ENCODE results near the gene ETV6. TPM values are rescaled to one million over a fixed set of nuclear protein-coding genes. Genes with fewer than 3 reads are reported as not detected.

ETV6 gene
- total RNA-seq, 1 donor from 2014 or later: 119 TPM

- Mint-ChIP-seq H3K4me1 (peaks cover 44% of the 10 kb centered on the region), H3K4me3 (no peak overlapping the region), H3K27me3 (no peaks in the 10 kb centered on the region), H3K36me3 (ENCODE audit: low read depth) (peaks cover 43% of the 10 kb centered on the region), H3K9me3 (peaks cover 6% of the 10 kb centered on the region), H3K27ac (no peak overlapping the region)
- DNase-seq: no peak
- intact Hi-C loops (cut with micrococcal nuclease): no loop called here
Observed at GRCh38 chr12:11684393-11684792, 34.9 kb downstream of the ETV6 start.

DNA sequence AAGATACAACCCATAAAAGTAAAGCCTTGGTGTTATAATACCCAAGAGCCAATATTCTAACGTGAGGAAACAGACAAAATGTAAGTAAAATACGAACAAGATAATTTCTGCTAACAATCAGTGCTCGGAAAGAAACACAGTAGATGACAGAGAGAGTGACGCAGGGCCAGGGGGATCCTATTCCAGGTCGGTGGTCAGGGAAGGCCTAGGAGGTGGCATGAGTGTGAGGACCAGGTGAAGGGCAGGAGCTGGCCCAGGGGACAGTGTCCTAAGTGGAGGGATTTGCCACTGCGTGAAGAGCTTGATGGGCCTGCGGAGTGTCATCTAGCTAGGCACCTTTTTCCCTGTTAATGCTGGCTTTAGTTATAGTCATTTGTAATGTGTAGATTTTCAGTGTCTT lies 35.3 kb downstream of the ETV6 start:
- Mint-ChIP-seq H3K9me3 (peaks cover 6% of the 10 kb centered on the region), H3K27ac (no peak overlapping the region), H3K4me1 (peaks cover 41% of the 10 kb centered on the region), H3K4me3 (no peak overlapping the region), H3K36me3 (ENCODE audit: low read depth) (peaks cover 41% of the 10 kb centered on the region), H3K27me3 (no peaks in the 10 kb centered on the region)
- no peak for DNase-seq
- intact Hi-C loops (cut with micrococcal nuclease): no loop called here

GRCh38 chr12:11685316-11685715 lies 35.8 kb downstream of the ETV6 start:
- peaks cover 6% of the 10 kb centered on the region for H3K9me3 Mint-ChIP-seq
- no peaks in the 10 kb centered on the region for H3K27me3 Mint-ChIP-seq
- peaks cover 45% of the 10 kb centered on the region for H3K4me1 Mint-ChIP-seq
- no peak overlapping the region for H3K27ac Mint-ChIP-seq
- no peak for DNase-seq
- H3K36me3 Mint-ChIP-seq (ENCODE audit: low read depth): peaks cover 44% of the 10 kb centered on the region
- H3K4me3 Mint-ChIP-seq: no peak overlapping the region
- intact Hi-C loops (cut with micrococcal nuclease): no loop called here

- H3K27ac Mint-ChIP-seq: no peak overlapping the region
- DNase-seq: no peak
- intact Hi-C loops (cut with micrococcal nuclease): no loop called here
- H3K36me3 Mint-ChIP-seq (ENCODE audit: low read depth): peaks cover 42% of the 10 kb centered on the region
- peaks cover 45% of the 10 kb centered on the region for H3K4me1 Mint-ChIP-seq
- H3K9me3 Mint-ChIP-seq: peaks cover 6% of the 10 kb centered on the region
- H3K4me3 Mint-ChIP-seq: no peak overlapping the region
- H3K27me3 Mint-ChIP-seq: no peaks in the 10 kb centered on the region
Observed at GRCh38 chr12:11685716-11686115, 36.2 kb downstream of the ETV6 start.

GRCh38 chr12:11686120-11686519 lies 36.6 kb downstream of the ETV6 start:
- Mint-ChIP-seq H3K9me3 (peaks cover 6% of the 10 kb centered on the region), H3K36me3 (ENCODE audit: low read depth) (peaks cover 43% of the 10 kb centered on the region), H3K27me3 (no peaks in the 10 kb centered on the region), H3K4me3 (no peak overlapping the region), H3K27ac (no peak overlapping the region), H3K4me1 (peaks cover 45% of the 10 kb centered on the region)
- DNase-seq: no peak
- intact Hi-C loops (cut with micrococcal nuclease): no loop called here

- Mint-ChIP-seq H3K36me3 (ENCODE audit: low read depth) (peaks cover 40% of the 10 kb centered on the region), H3K9me3 (peaks cover under 1% of the 10 kb centered on the region), H3K4me1 (peaks cover 52% of the 10 kb centered on the region), H3K27me3 (no peaks in the 10 kb centered on the region), H3K27ac (no peak overlapping the region), H3K4me3 (no peak overlapping the region)
- DNase-seq: no peak
- intact Hi-C loops (cut with micrococcal nuclease): no loop called here
Observed at GRCh38 chr12:11687528-11687927, 38.1 kb downstream of the ETV6 start.

GRCh38 chr12:11688379-11688778 lies 38.9 kb downstream of the ETV6 start:
- intact Hi-C loops (cut with micrococcal nuclease): no loop called here
- Mint-ChIP-seq H3K4me3 (no peak overlapping the region), H3K27me3 (no peaks in the 10 kb centered on the region), H3K4me1 (peaks cover 45% of the 10 kb centered on the region), H3K27ac (no peak overlapping the region), H3K9me3 (no peaks in the 10 kb centered on the region), H3K36me3 (ENCODE audit: low read depth) (peaks cover 37% of the 10 kb centered on the region)
- DNase-seq: no peak

DNA sequence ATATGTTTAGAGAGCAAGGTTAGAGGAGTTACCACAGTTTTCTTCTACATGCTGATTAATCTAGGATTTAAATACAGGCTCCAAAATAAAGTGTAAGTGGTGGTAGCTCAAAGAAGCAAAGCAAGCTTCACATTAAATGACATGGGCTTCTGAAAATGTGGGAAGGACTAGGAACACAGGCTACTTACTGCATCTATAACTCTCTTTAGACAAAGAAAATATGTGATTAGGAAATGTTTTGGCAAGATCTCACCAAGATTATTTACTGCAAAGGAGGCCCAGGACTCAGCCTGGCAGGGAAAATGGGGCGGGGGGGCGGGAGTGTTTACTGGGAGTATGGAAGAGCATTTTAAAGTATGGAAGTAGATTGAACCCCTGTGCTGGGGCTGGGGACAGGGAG lies 39.4 kb downstream of the ETV6 start:
- no peak overlapping the region for H3K27ac Mint-ChIP-seq
- H3K27me3 Mint-ChIP-seq: no peaks in the 10 kb centered on the region
- no peak for DNase-seq
- H3K4me1 Mint-ChIP-seq: peaks cover 43% of the 10 kb centered on the region
- H3K4me3 Mint-ChIP-seq: no peak overlapping the region
- intact Hi-C loops (cut with micrococcal nuclease): no loop called here
- H3K36me3 Mint-ChIP-seq (ENCODE audit: low read depth): peaks cover 40% of the 10 kb centered on the region
- no peaks in the 10 kb centered on the region for H3K9me3 Mint-ChIP-seq

DNA sequence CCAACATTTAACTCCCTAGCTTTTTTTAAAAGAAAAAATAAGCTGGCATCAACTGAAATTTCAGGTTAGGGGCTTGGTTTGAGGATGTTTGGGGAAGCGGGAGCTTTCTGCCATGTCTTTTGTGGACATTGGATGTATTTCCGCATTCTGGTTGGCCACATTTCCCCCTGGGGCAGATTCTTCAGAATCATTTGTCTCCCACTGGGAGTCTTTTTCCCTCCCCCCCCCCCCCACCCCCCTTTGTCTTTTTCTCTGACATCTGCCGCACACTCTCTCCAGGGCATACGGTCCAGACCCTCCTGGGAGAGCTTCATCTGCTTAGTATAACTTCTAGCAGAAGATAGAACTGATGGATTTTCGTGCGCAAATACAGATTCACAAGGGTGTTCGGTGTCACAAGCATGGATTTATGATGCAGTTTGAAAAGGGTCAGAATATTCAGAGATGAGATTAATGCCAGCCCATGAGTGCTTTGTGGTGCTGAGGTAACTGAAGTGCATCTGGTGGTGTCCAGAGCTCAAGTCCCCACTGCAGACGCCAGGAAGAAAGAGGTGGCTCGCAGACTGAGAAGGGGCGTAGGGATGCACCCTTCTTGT lies 40.2 kb downstream of the ETV6 start:
- peaks cover 41% of the 10 kb centered on the region for H3K36me3 Mint-ChIP-seq (ENCODE audit: low read depth)

DNA sequence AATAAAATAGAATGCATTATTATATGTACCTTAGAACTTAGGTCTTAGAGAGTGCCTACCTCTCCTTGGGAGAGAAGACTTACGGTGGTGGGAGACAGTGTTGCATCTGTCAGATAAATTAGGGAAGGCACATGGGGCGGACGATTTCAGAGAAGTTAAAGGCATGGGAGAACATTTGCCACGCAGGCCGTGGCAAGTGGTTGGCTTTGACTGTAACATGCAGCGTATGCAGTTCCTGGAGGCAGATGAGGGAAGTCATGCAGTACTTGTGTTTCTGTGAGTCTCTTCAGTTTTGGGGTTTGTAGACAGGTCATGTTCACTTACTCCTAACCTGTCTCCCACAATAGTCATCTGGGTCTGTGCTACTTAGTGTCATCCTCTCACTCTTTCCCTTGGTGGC lies 43.6 kb downstream of the ETV6 start:
- no peaks in the 10 kb centered on the region for H3K9me3 Mint-ChIP-seq
- H3K4me3 Mint-ChIP-seq: no peak overlapping the region
- peaks cover 52% of the 10 kb centered on the region for H3K4me1 Mint-ChIP-seq

More for the DNA sequence above, 40.2 kb downstream of the ETV6 start:
- intact Hi-C loops (cut with micrococcal nuclease): no loop called here
- H3K27ac Mint-ChIP-seq: no peak overlapping the region
- H3K27me3 Mint-ChIP-seq: no peaks in the 10 kb centered on the region
- H3K4me3 Mint-ChIP-seq: no peak overlapping the region
- DNase-seq: no peak
- H3K4me1 Mint-ChIP-seq: peaks cover 44% of the 10 kb centered on the region
- H3K9me3 Mint-ChIP-seq: no peaks in the 10 kb centered on the region

GRCh38 chr12:11693601-11694000 lies 44.1 kb downstream of the ETV6 start:
- DNase-seq: no peak
- peaks cover 59% of the 10 kb centered on the region for H3K36me3 Mint-ChIP-seq (ENCODE audit: low read depth)
- H3K27ac Mint-ChIP-seq: no peak overlapping the region
- H3K27me3 Mint-ChIP-seq: no peaks in the 10 kb centered on the region
- no peak overlapping the region for H3K4me3 Mint-ChIP-seq
- H3K4me1 Mint-ChIP-seq: peaks cover 53% of the 10 kb centered on the region
- H3K9me3 Mint-ChIP-seq: no peaks in the 10 kb centered on the region
- intact Hi-C loops (cut with micrococcal nuclease): no loop called here

More for the DNA sequence above, 43.6 kb downstream of the ETV6 start:
- no peak for DNase-seq
- intact Hi-C loops (cut with micrococcal nuclease): no loop called here
- no peak overlapping the region for H3K27ac Mint-ChIP-seq
- H3K36me3 Mint-ChIP-seq (ENCODE audit: low read depth): peaks cover 55% of the 10 kb centered on the region
- H3K27me3 Mint-ChIP-seq: no peaks in the 10 kb centered on the region

DNA sequence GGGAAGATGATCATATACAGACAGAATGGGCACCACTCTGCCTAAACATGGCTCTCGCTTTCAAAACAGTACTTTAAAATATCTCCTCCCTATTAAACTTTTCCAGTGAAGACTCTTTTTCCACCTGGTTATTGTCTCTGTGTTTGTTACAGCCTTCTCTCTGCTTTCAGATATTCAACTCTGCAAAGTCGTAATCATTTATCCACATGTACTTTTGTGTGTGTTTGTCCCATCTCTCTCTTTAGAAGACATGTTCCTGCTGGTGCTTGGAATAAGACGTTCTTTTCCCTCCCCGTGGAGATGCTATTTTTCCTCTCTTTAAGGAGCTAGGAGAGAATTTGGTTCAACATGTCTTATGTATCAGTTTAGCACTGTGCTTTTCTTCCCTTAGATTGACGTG lies 45.1 kb downstream of the ETV6 start:
- intact Hi-C loops (cut with micrococcal nuclease): no loop called here
- H3K36me3 Mint-ChIP-seq (ENCODE audit: low read depth): peaks cover 54% of the 10 kb centered on the region
- no peak overlapping the region for H3K4me3 Mint-ChIP-seq
- peaks cover 50% of the 10 kb centered on the region for H3K4me1 Mint-ChIP-seq
- H3K9me3 Mint-ChIP-seq: no peaks in the 10 kb centered on the region
- DNase-seq: no peak
- no peak overlapping the region for H3K27ac Mint-ChIP-seq
- H3K27me3 Mint-ChIP-seq: no peaks in the 10 kb centered on the region

DNA sequence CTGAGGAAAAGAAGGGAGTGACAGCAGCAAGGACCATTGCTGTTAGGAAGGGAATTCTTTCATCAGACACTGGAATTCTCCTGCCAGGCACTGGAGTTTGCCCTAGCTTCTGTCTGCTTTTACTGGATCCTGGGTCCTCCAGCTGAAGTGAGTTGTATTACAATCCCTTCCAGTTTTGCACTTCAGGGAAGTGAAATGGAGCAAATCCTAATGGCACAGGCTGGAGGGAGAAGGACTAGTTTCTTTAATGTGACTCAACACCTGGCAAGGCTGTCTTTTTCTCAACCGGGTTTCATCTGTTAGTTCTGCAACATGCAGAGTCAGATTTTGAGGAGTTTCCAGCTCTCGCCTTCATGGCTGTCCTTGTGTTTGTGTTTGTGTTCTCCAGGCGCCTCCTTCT lies 45.8 kb downstream of the ETV6 start:
- Mint-ChIP-seq H3K36me3 (ENCODE audit: low read depth) (peaks cover 49% of the 10 kb centered on the region), H3K27ac (no peak overlapping the region), H3K4me1 (peaks cover 50% of the 10 kb centered on the region), H3K9me3 (no peaks in the 10 kb centered on the region), H3K4me3 (no peak overlapping the region), H3K27me3 (no peaks in the 10 kb centered on the region)
- intact Hi-C loops (cut with micrococcal nuclease): no loop called here
- DNase-seq: no peak

DNA sequence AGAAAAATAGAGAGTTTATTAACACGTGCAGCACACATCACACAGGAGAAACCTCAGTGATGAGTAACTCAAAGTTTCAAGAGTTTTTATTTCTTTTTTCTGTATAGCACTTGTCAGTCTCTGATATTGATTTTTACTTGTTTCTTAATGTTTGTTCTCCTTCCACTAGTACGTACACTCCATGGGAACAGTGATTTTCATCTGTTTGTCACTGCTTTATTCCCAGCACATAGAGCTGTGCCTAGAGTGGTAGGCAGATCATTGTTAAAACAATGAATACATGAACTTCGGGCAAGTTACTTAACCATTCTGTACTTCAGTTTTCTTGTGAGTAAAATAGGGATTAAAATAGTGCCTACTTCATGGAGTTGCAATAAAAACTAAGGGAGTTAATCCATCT lies 46.6 kb downstream of the ETV6 start:
- Mint-ChIP-seq H3K4me1 (peaks cover 51% of the 10 kb centered on the region), H3K27me3 (no peaks in the 10 kb centered on the region), H3K27ac (no peak overlapping the region), H3K4me3 (no peak overlapping the region), H3K36me3 (ENCODE audit: low read depth) (peaks cover 46% of the 10 kb centered on the region), H3K9me3 (no peaks in the 10 kb centered on the region)
- DNase-seq: no peak
- intact Hi-C loops (cut with micrococcal nuclease): no loop called here

DNA sequence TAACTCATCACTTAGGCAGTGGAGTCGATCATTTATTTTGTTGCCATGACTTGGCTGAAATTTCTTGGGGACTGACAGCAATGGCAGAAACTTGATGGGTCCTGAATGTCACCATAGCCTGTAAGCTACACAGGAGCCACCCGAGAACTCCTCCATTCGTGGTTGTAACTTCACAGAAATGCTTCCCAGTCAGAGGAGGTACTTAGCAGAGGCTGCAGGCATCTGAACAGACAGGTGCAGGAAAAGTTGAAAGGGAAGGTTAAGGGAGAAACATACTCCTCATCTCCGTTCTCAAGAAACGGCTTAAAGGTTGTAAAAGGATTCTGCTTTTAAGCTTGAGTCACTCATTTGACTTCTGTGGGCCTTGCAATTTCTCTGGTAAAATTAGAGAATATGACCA lies 47.7 kb downstream of the ETV6 start:
- no peak for DNase-seq
- Mint-ChIP-seq H3K27ac (no peak overlapping the region), H3K36me3 (ENCODE audit: low read depth) (peaks cover 49% of the 10 kb centered on the region), H3K27me3 (no peaks in the 10 kb centered on the region), H3K9me3 (no peaks in the 10 kb centered on the region), H3K4me1 (peaks cover 52% of the 10 kb centered on the region), H3K4me3 (no peak overlapping the region)
- intact Hi-C loops (cut with micrococcal nuclease): no loop called here
